ENCODE measurements around the gene CLIC1. TPM values are rescaled to one million over a fixed set of nuclear protein-coding genes. Genes with fewer than 3 reads are reported as not detected.

The CLIC1 gene
- 257 and 425 TPM in 2 replicates for total RNA-seq
- 416 TPM for polyA plus RNA-seq (2012)

DNA sequence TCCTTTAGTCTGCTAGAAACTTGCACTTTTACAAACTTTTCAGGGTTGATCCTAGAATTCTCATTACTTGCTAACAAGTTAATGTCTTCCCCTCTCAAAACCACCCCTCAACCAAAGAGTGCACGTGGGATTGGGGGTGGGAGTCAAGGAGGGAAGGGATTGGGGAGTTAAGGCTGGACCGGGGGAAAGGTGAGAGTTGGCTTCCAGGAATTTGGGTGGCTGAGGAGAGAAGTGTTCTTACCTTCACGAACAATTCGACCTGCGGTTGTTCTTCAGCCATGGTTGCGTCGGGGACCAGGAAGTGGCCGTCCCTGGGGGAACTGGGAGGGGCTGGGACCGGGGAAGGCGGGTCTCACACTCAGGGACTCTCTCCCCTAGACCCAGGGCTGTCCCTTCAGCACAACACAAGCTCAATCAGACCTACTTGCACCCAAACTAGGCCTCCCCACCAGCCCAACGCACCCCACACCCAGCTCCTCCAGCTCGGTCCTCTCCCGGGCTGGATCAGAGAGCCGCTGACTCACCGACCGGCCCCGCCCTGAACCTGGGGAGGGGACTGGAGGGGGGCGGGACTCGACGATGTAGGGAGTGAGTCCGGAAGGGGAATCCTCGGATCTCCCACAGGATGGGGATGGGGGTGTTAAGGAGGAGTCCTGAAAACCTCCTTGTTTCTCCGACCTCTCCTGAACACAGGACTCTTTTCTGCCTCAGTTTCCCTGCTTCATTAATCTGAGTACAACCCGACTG is at the start of gene CLIC1:
CLIC1 (minus strand) TSS at position 510 of the 747 bp plus-strand sequence; CDS start at position 280, 230 bp downstream.
- DNase-seq (ENCODE audit: low read depth) = peak; percentile 85

DNA sequence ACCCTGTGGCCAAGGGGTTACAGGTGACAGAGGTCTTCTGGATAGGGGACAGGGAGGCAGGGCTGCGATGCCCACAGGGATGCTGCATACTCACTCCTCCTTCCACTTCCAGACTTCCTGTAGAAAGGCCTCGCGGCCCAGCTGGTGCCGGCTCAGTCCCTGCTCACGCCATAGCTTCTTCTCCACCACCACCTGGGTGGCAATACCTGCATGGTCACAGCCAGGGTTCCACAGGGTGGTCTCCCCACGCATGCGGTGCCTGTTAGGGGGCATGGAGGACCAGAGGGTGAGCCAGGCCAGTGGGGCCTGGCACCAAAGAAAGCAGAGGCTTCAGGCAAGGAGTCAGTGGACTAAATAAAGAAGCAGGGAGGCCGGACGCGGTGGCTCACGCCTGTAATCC is 49.1 kb upstream of the CLIC1 start:
- no peak for DNase-seq (ENCODE audit: low read depth)

DNA sequence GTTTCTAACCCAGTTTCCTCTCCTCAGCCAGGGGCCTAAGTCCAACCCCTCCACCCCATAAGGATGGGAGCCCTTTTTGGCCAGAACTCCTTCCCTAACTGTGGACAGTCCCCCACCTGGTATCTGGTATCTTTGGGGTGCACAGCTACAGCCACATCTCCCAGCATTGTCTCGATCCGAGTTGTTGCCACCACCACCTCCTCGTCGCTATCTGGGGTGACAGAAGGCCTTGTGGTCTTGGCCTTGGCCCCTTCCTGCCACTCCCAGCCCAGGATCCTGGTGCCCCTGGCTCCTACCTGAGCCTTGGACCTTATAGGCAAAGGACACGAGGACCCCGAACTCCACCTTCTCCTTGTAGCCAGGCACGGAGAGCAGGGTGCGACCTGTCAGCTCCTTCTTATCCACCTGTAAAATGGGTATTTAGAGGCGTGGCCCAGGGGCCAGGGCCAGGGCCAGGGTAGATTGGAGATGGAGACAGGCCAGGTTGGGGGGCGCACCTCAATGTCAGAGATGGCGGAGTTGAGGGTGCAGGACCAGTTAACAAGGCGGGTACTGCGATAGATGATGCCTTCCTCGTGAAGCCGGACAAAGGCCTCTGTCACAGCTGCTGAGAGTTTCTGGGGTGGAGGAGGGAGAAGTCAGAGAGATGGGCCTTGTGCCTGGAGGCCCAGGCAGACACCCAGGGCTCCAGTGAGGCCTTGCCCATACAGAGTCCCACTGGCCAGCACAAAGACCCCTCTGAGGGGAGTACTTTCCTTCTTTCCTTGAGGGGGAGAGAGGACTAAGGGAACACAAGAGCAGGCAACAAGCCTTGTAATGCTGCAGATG is 48.0 kb upstream of the CLIC1 start:
- DNase-seq (ENCODE audit: low read depth) = no peak

DNA sequence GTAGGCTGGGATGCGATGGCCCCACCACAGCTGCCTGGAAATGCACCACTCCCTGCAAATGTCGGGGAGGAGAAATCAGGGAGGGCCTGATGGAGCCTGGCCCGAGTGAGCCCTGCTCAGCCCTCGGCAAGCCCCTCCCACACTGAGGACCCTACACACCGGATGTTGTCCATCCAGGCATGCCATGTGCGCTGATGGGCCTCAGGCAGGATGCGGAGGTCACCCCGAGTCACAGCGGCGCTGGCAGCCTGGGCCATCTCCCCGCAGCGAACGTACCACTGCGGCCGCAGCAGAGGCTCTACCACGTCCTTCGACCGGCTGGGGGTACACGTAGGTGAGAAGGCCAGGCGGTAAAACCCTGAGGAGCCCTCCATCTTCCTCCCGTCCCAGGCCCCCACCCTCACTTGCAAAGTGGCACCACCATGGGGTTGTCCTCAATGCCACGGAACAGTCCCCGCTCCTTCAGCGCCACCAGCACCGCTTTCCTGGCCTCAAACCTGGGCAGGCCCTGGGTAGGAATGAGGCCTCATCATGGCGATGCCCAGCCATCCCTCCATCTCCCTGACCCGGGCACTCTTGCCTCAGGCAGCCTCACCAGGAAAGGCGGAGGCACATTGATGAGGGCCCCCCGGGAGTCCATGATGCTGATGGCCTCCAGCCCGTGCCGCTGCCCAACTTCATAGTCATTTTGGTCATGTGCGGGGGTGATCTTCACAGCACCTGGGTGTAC is 46.0 kb upstream of the CLIC1 start:
- DNase-seq (ENCODE audit: low read depth) = no peak

DNA sequence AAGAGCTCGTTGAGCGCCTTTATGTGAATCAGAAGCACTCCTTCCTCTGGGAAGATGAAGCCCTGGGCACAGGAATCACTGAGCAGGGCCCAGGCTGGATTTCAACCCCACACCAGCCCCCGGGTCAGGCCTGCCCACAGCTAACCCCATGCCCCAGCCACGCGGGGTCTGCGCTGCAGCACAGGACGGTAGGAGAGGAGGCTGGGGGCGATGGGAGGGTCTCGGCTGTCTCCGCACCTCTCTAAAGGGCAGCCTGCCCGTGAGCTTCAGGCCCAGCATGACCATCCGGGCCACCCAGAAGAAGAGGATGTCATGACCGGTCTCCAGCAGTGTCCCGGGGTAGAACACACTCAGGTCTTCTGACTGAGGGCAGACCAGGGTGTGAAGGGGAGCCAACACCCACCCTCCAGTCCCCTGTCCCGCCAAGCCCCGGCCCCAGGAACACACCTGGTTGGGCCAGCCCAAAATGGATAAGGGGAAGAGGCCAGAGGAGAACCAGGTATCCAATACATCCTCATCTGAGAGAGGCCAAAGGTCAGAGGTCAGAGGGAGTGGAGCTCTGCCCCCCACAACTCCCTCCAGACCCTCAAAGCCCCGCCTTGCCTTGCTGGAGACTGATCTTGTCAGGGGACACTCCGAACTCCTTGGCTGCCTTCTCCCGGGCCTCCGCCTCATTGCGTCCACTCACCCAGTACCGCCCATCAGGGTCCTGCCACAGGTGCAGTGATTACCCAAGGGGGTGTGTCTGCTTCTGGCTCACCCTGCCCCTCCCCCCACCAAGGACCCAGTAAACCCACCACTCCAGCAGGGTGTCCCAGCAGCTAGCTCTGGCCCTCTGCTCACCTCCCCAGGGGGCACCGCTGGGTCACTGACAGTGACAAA is 45.2 kb upstream of the CLIC1 start:
- DNase-seq (ENCODE audit: low read depth) = no peak

DNA sequence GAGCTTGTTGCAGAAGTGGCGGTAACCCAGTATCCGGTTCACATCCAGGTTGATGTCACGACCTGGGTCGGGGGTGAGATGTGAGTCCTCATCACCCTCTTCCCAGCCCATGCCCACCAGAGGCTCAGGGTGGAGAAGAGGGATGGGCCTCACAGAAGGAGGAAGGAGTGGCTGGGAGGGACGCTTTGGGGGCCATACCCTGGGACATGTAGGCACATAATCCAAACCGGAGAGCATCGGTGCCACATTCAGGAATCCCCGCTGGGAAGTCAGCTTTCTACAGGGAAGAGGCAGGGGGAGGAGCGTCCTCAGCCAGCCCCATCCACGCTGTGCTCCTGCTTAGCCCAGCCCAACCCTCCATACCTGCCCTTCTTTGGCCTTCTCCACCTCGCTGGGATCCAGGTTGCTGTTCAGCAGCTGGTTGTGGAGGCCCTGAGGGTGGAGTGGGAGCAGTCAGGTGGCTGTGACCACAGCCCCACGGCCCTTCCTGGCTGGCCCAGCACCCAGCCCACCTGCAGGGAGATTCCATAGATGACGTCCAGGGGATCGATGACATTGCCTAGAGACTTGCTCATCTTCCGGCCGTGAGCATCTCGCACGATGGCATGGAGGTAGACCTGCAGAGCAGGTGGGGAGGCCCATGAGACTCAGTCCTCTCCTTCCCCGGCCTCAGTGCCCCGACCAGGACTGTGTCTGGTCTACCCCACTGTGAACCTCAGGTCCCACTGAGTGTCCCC is 44.3 kb upstream of the CLIC1 start:
- DNase-seq (ENCODE audit: low read depth) = no peak

DNA sequence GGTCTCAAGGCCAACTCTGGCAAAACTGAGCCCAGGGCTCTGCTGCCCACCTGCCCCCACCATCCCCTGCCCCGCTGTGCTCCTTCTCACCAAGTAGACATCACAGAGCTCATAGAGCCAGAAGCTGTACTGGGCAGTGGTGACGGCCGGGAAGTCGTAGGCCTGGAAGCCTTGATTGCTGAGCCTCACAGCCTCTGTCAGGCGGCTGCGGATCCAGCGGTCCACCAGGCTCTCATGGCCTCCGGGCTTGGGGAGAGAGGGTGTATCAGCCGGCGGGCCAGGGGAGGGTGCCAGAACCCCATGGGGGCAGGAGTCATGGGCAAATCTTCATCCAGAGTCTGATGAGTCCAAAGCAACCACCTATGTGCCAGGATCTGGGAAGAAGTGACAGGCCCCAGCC is 43.6 kb upstream of the CLIC1 start:
- no peak for DNase-seq (ENCODE audit: low read depth)

DNA sequence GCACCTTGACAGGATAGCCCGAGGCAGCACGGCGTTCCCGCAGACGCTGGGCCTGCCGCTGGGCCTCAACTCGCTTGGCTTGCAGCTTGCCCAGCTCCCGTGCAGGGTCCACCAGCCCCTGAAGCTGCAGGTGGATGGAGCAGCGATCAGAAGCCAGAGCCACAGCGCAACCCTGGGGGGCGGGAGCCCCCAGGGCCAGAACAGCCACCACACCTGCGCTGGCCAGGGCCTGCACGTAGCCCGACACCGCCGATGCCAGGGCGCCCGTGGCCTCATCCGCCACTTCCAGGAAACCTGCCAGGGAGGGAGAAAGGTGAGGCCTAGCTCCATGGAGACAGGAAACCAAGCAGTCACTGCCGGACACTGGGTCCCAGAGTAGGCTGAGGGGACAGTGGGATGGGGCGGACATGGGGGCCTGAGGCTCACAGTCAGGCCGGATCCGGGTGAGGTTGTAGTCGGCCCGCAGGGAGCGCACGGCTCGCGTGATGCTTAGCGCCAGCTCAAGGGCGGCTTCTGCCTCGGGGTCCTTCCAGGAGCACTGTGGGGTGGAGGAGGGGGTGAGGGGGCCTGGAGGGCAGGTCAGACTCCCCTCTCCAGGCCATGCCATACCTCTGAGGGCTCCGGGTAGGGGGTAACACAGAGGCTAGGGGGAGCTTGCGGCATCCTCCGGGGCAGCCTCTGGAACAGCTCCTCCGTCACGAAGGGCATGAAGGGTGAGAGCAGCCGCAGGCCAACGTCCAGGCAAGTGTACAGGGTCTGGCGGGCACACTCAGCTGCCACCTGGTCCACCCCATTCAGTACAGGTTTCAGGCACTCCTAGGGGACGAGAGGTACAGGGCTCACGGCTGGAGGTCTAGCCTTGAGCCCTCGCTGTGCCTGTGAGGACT is 42.9 kb upstream of the CLIC1 start:
- no peak for DNase-seq (ENCODE audit: low read depth)

DNA sequence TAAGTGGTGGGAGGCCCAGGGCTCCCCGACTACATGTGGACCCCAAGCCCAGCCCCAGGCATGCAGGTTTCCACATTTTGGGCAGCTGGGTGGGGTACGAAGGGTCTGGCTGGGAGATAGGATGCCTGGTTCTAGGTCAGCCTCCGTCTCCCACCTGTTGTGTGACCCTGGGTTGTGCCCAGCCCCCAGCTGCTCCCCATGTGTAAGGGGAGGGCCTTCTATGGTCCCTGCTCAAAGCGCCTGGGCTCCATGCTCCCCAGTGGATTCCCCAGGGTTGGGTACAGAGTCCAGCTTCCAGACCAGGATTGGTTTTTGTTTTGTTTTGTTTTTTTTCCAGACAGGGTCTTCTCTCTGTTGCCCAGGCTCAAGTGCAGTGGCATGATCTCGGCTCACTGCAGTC is 41.9 kb upstream of the CLIC1 start:
- DNase-seq (ENCODE audit: low read depth) = no peak

DNA sequence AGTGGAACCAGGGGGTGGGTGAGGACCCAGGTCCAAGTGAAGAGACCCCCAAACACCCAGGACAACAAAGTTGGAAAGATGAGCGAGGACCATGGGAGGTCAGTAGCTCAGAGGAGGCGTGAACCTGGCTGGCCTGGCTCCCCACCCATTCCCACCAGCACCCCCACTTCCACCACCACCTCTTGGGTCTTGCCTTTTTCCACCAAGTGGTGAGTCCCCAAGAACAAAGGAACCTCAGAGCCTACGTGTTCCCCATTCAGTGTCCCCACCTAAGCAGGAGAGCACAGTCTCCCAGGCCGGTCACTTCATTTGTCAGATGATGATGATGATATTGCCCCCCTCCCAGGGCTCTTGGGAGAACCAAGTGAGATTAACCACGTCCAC is 41.3 kb upstream of the CLIC1 start:
- no peak for DNase-seq (ENCODE audit: low read depth)

DNA sequence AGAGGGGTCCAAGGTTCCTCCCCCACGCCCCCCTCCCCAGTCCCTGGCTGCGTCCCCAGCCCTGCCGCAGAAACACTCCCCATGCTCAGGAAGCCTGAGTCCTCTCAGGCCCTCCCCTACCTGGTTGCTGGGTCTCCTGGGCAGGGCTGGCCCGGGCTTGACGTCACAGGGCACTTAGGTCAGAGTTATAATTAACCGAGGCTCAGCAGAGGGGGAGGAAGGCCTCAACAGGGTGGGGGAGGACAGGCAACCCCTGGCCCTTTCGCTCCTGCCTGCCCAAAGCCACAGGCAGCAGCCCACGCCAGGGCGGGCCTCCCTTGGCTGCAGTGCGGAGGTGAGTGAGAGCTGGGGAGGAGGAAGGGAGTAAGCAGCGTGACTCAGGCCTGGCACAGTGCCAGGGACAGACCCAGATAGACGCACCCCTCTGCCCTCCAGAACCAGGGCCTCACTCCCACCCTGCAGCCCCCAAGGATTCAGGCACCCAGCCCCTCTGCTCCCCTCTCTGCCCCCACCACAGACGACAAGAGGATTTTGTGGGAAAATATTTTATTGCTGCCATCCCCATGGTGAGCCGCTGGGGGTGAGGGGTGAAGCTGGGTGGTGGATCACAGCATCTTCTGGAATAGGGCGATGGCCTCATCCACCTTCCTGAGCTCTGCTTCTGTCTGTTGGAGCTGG is 40.8 kb upstream of the CLIC1 start, which contains the start of gene VWA7:
VWA7 (minus strand) TSS at position 340 of the 678 bp plus-strand sequence. CDS start 549 bp downstream, outside the sequence.
- DNase-seq (ENCODE audit: low read depth) = peak; percentile 83

DNA sequence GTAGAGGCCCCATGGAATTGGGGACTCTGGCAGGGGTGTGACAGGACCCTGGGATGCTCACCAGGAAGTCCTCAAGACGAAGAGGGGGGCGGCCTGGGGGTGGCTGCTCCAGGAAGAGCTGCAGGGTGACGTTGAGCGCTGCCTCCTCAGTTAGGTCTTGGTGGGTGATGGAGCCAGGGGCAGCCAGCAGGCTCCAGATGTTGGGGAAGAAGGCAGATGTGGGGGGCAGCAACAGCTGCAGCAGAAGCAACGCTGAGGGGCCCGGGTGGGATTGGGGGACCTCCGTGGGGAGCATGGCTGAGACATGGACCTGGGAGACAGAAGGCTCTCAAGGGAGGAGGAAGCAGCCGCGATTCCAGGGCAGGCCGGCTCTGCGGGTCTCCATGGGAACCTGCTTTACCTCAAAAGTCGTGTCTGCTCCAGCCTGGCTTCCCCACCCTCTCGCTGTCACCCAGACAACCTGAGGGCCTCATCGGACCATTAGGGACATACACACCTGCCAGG is 40.2 kb upstream of the CLIC1 start:
- DNase-seq (ENCODE audit: low read depth) = no peak

DNA sequence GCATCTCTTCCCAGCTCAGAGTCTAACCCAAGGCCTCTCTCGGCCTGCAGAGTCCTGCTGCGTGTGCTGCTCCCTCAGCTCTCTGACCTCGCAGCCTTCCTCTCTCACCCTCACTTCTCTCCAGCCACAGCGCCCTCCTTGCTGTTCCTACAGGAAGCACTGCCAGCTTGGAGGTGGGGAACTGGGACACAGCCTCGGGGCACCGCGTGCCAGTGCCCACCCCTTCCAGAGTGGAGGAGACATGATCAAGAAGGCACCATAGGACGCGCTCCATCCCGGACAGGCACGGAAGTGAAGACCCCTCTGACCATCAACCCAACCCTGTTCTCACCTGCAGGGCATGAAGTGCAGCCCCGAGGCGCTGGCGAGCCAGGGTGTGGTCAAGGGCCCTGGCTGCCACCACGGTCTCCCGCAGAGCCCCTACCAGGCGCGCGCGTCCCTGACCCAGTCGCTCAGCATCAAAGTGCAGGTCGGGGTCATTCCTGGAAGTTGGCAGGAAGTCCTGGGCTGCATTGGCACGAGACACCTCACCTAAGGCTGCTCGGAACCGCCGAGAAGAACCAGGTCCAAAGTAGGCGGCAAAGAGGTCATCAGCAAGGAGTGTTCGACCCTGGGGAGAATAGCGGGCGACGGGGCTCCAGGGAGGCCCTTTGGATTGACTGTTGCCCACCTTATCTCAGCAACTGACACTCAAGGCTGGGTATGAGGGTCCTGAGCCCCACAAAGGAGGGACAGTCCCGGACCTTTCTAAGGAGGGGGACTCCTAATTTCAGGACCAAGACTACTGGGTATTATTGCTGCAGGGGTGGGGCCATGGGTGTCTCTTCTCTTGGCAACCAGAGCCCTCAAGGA is 39.5 kb upstream of the CLIC1 start:
- no peak for DNase-seq (ENCODE audit: low read depth)

DNA sequence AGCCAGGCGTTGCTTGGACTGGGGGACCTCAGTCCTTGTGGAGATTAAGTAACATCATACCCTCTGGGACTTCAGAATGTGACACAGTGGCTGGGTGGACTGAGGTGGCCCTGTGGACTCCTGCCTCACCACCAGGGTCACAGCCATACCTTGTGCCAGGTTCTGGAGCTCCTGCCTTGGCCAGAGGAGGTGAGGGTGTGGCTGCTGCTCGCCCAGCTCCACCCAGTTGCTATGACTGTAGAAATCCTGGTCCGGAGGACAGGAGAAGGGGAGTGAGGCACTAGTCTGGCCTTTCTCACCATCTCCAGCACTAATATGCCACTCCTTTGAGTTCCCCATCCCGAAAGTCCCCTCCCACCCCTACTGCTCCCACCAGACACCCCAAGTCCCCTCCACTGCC is 38.9 kb upstream of the CLIC1 start:
- no peak for DNase-seq (ENCODE audit: low read depth)

DNA sequence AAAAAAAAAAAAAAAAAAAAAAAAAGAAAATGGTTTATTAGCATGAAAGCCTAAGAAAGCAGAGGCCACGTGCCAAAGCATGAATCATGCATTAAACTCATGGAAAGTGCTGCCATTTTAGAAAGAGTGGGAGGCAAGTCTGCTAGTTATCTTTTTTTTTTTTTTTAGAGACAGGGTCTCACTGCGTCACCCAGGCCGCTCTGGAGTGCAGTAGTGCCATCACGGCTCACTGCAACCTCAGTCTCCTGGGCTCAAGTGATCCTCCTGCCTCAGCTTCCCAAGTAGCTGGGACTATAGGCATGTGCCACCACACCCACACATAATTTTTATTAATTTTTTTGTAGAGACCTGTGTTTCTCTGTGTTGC is 35.6 kb upstream of the CLIC1 start:
- no peak for DNase-seq (ENCODE audit: low read depth)

DNA sequence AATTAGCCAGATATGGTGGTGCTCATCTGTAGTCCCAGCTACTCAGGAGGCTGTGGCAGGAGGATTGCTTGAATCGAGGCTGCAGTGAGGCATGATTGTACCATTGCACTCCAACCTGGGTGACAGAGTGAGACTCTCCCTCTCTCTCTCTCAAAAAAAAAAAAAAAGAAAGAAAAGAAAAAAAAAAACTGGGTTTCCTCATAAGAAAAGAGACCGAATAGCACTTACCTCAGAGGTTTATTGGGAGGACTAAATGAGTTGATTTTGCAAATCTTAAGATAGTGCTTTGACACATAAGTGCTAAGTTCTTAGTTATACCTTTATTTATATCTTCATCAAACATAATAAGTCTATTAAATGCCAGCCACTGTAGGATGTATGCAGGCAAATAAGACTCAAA is 34.5 kb upstream of the CLIC1 start:
- no peak for DNase-seq (ENCODE audit: low read depth)

DNA sequence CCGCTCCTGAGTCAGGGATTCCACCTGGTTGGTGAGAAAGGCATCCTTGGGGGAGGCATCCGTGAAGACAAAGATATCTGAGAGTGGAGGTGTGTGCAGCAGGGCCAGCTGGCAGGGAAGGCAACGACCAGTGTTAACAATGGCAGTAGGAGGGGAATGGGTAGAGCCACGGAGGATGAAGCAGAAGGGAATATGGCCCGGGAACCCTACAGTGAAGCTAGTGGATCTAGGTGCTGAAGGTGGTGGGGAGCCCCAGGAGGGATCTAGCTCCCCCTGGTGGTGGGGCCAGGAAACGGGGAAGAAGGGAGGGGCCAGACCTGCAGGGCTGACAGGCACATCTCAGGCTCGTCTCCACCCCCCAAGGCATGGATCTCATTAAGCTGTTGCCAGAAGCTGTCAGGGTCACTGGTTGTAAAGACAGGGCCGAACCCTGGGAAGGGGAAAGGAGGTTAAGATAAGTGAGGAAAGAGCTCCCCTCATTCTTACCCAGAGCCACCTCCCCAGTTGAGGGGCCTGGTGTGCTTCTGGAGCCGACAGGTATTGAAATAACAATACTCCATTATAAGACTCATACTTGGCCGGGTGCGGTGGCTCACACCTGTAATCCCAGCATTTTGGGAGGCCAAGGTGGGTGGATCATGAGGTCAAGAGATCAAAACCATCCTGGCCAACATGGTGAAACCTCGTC is 33.5 kb upstream of the CLIC1 start:
- DNase-seq (ENCODE audit: low read depth) = peak; percentile 65

Measured in myocyte (in vitro differentiated cells).